Measurements from ENCODE around the gene ARL10. TPM values are rescaled to one million over a fixed set of nuclear protein-coding genes. Genes with fewer than 3 reads are reported as not detected.

The ARL10 gene
- total RNA-seq, 1 experiment from 2014 or later, result 9.6 TPM

GRCh38 chr5:176361437-176362232, 3.7 kb upstream of the ARL10 start, which contains the start of gene KIAA1191:
TSS of gene KIAA1191 (minus strand) at chr5:176361764. CDS start at chr5:176359508, 2,256 bp downstream.
- no peak within 1 kb of the TSS for H2BK20ac ChIP-seq (ENCODE audit: low read depth, low read length, poor library complexity, severe bottlenecking)
- H3K27me3 ChIP-seq (ENCODE audit: insufficient read depth, low read length), result peaks cover 9% of the 10 kb centered on the region; the same call in 1 of the 2 replicates
- H3K4ac ChIP-seq (ENCODE audit: low read depth, low read length), result no peak within 1 kb of the TSS
- no peak within 1 kb of the TSS for H3K27ac ChIP-seq (ENCODE audit: insufficient read length, low read depth, low read length)
- H3T11ph ChIP-seq (ENCODE audit: low read length), result no peak within 1 kb of the TSS
- no peak within 1 kb of the TSS for H3K56ac ChIP-seq (ENCODE audit: insufficient read length, low read depth, low read length)
- no peak within 1 kb of the TSS for H3K23ac ChIP-seq (ENCODE audit: insufficient read length, low read depth, low read length)
- Mint-ChIP-seq H3K4me3 (peak within 1 kb of the TSS; percentile 98 to 99), H3K27me3 (ENCODE audit: low read depth) (peaks cover 43% of the 10 kb centered on the region), H3K9me3 (no peaks in the 10 kb centered on the region), H3K4me1 (peaks cover 15 to 17% of the 10 kb centered on the region in 2 experiments), H3K36me3 (ENCODE audit: insufficient read depth in 1 of 3, low read depth in 3 of 3) (peaks cover 18 to 30% (median 26%) of the 10 kb centered on the region in 3 experiments), H3K27ac (peak within 1 kb of the TSS; percentile 91 to 100 (median 99); a peak in 6 of 7 replicates)
- H2BK12ac ChIP-seq (ENCODE audit: insufficient read length, low read depth, low read length), result no peak within 1 kb of the TSS
- peaks cover 23% of the 10 kb centered on the region for H3K23me2 ChIP-seq (ENCODE audit: insufficient read length, low read depth, low read length, poor library complexity, severe bottlenecking)
- H2BK15ac ChIP-seq (ENCODE audit: low read depth, low read length), result no peak within 1 kb of the TSS
- no peak within 1 kb of the TSS for H4K91ac ChIP-seq (ENCODE audit: insufficient read length, low read depth, low read length)
- no peaks in the 10 kb centered on the region for H3K79me1 ChIP-seq (ENCODE audit: insufficient read depth, low read depth, low read length, poor library complexity, severe bottlenecking)
- H4K20me1 ChIP-seq (ENCODE audit: control insufficient read depth, insufficient read depth, insufficient read length), result no peaks in the 10 kb centered on the region
- peak within 1 kb of the TSS; percentile 85 for H3K9ac ChIP-seq (ENCODE audit: extremely low read depth, insufficient read length, low read length)
- no peak within 1 kb of the TSS for H2BK5ac ChIP-seq (ENCODE audit: insufficient read length, low read length)
- no peaks in the 10 kb centered on the region; the same call in 1 of the 2 replicates for H3K4me1 ChIP-seq (ENCODE audit: insufficient read depth, low read length)
- no peak within 1 kb of the TSS for H2AFZ ChIP-seq (ENCODE audit: low read length)
- H3K79me2 ChIP-seq (ENCODE audit: insufficient read depth, low read length), result peaks cover 8% of the 10 kb centered on the region; the same call in 1 of the 2 replicates
- H3K18ac ChIP-seq (ENCODE audit: insufficient read length, low read depth, low read length), result peak within 1 kb of the TSS; percentile 85
- H3K9me3 ChIP-seq (ENCODE audit: control insufficient read depth, low read depth, low read length), result no peaks in the 10 kb centered on the region
- WGBS (ENCODE audit: extremely low coverage, insufficient read length, low lambda C conversion rate), result no CpG with 5 or more reads among the region's 56 CpGs
- H2AK5ac ChIP-seq (ENCODE audit: insufficient read length, low read length), result no peak within 1 kb of the TSS
- no peak for TF ChIP-seq CTCF (conservative IDR thresholded peaks at IDR 0.05)
- H4K5ac ChIP-seq (ENCODE audit: insufficient read length, low read depth, low read length), result no peak within 1 kb of the TSS
- no peak within 1 kb of the TSS for H2BK120ac ChIP-seq (ENCODE audit: low read depth, low read length, poor library complexity, severe bottlenecking)
- DNase-seq, result peak; percentile 92
- no peak within 1 kb of the TSS for H4K8ac ChIP-seq (replicated peaks; ENCODE audit: insufficient read length, low read depth, low read length)
- peak within 1 kb of the TSS; percentile 70 for H3K4me2 ChIP-seq (ENCODE audit: insufficient read depth, insufficient read length, low read length)
- H3K14ac ChIP-seq (ENCODE audit: insufficient read depth, low read length), result peak within 1 kb of the TSS; percentile 93

Data from H9 (cell line).